Caco-2 (cell line): ENCODE results near the gene TKFC. TPM values are rescaled to one million over a fixed set of nuclear protein-coding genes. Genes with fewer than 3 reads are reported as not detected.
A peak's percentile ranks its signal among the peaks of the same experiment; 100 is the strongest.

Experiments used
- BruUV-seq: library from RNA; stranded (reverse); fragments of 400-500 nt; replicated peaks from 2 replicates; lab custom pipeline; 2021; lab: Mats Ljungman, UMichigan
- CTCF ChIA-PET: fragments of 300-600 bp; sonication (Branson Sonifier 250); formaldehyde crosslinking; loops from one replicate; lab custom pipeline; 2022; ENCODE audit warnings: antibody characterized with exemption; lab: Charles Lee
- POLR2A ChIA-PET: fragments of 300-600 bp; sonication (Branson Sonifier 250); formaldehyde crosslinking; loops from one replicate; lab custom pipeline; 2022; ENCODE audit warnings: antibody characterized with exemption; lab: Charles Lee
- DNase-seq, 2 experiments: peaks; one replicate each; pipeline versions ENCODE4 v3.0.0 to v3.0.0-alpha.2; 2020 to 2022
- H3K27me3 ChIP-seq: replicated peaks from 2 replicates; pipeline ENCODE4 v1.6.0; 2011; ENCODE audit warnings: low read length; ENCODE audit not compliant: control insufficient read depth, insufficient read depth
- H3K36me3 ChIP-seq: 2 replicates; pipeline ENCODE4 v1.5.1; 2011; ENCODE audit warnings: low read length; ENCODE audit not compliant: control insufficient read depth, insufficient read depth
- H3K4me1 ChIP-seq: fragments of 250-450 bp; sonication (Bioruptor Pico); 2 replicates; pipeline ENCODE4 v1.5.1; 2020; ENCODE audit warnings: mild to moderate bottlenecking
- H3K4me3 ChIP-seq: 2 replicates; pipeline ENCODE4 v1.5.1; 2011; ENCODE audit warnings: low read depth, mild to moderate bottlenecking, control low read depth, low read length
- H3K9me3 ChIP-seq: fragments of 250-450 bp; sonication (Bioruptor Pico); 2 replicates; pipeline ENCODE4 v1.5.1; 2020; ENCODE audit warnings: mild to moderate bottlenecking, moderate library complexity
- H3K27ac Mint-ChIP-seq: one replicate; pipeline ENCODE4 v1.8.0; 2022; ENCODE audit warnings: mixed read lengths; ENCODE audit not compliant: unreplicated experiment
- H3K27me3 Mint-ChIP-seq: one replicate; pipeline ENCODE4 v1.8.0; 2022; ENCODE audit warnings: mixed read lengths; ENCODE audit not compliant: insufficient read depth, unreplicated experiment
- H3K36me3 Mint-ChIP-seq: one replicate; pipeline ENCODE4 v1.8.0; 2022; ENCODE audit warnings: mild to moderate bottlenecking, mixed read lengths; ENCODE audit not compliant: insufficient read depth, unreplicated experiment
- H3K4me1 Mint-ChIP-seq: one replicate; pipeline ENCODE4 v1.8.0; 2022; ENCODE audit warnings: low read depth, mixed read lengths; ENCODE audit not compliant: unreplicated experiment
- H3K4me3 Mint-ChIP-seq: one replicate; pipeline ENCODE4 v1.8.0; 2022; ENCODE audit warnings: mild to moderate bottlenecking, moderate library complexity, mixed read lengths; ENCODE audit not compliant: unreplicated experiment
- H3K9me3 Mint-ChIP-seq: one replicate; pipeline ENCODE4 v1.8.0; 2022; ENCODE audit warnings: mixed read lengths; ENCODE audit not compliant: unreplicated experiment
- CTCF ChIP-seq, 2 experiments: fragments of 200-600 bp in 1 of 2; IDR thresholded peaks; 1 replicate in 1 of 2; 2 replicates in 1 of 2; pipeline versions ENCODE4 v1.5.1 to v1.8.0; 2011 to 2022; ENCODE audit warnings: antibody characterized with exemption in 1 of 2, control low read depth in 1 of 2, inconsistent platforms in 1 of 2, low read depth in 1 of 2, low read length in 1 of 2, mild to moderate bottlenecking in 1 of 2, moderate library complexity in 1 of 2; ENCODE audit not compliant: insufficient read depth in 1 of 2, severe bottlenecking in 1 of 2, unreplicated experiment in 1 of 2
- intact Hi-C: fragments of 100-400 bp; cut with micrococcal nuclease; formaldehyde crosslinking; loops from one replicate; pipeline ENCODE4 v1.10.0; 2022; ENCODE audit not compliant: unreplicated experiment
- total RNA-seq: library from RNA; stranded (reverse); gene quantifications from 2 replicates; pipeline ENCODE4 v1.2.3, GENCODE V29; 2022

Gene TKFC
- total RNA-seq, 1 experiment from 2014 or later: 99.0 TPM

- peak overlapping the region; percentile 100 for H3K4me3 Mint-ChIP-seq
- Histone ChIP-seq H3K4me3 (no peak overlapping the region), H3K27me3 (no peaks in the 10 kb centered on the region), H3K36me3 (no peaks in the 10 kb centered on the region; the same call in 1 of the 2 replicates), H3K4me1 (peaks cover 13% of the 10 kb centered on the region), H3K9me3 (no peaks in the 10 kb centered on the region)
- no TSS peak for BruUV-seq
- CTCF ChIA-PET: interaction anchor here (1.1 to 5.7 kb wide), 3 partner anchors 41 to 58 kb away, joined by 4 to 175 read pairs (median 7); partner anchors contain the start of gene TMEM216
- intact Hi-C loops: no loop called here
- H3K27me3 Mint-ChIP-seq: no peaks in the 10 kb centered on the region
- DNase-seq: no peak
- H3K36me3 Mint-ChIP-seq: peaks cover 40% of the 10 kb centered on the region
- no peak for TF ChIP-seq CTCF (IDR thresholded peaks at IDR 0.05; ENCODE audit: insufficient read depth in 1 of 2, low read depth in 1 of 2, low read length in 1 of 2, severe bottlenecking in 1 of 2, unreplicated experiment in 1 of 2)
- peaks cover 17% of the 10 kb centered on the region for H3K4me1 Mint-ChIP-seq
- H3K27ac Mint-ChIP-seq: peak overlapping the region; percentile 98
- POLR2A ChIA-PET: interaction anchor here (0.5 to 1.9 kb wide), 2 partner anchors 28 to 292 kb away, joined by 3 to 13 read pairs; partner anchors contain the start of genes CYB561A3 and TMEM138
- no peaks in the 10 kb centered on the region for H3K9me3 Mint-ChIP-seq
These were observed 1.7 kb downstream of the TKFC start for GRCh38 chr11:61334434-61335354.

GRCh38 chr11:61335355-61335710 lies 2.3 kb downstream of the TKFC start:
- Mint-ChIP-seq H3K9me3 (no peaks in the 10 kb centered on the region), H3K27me3 (no peaks in the 10 kb centered on the region), H3K27ac (no peak overlapping the region), H3K4me1 (peaks cover 12% of the 10 kb centered on the region), H3K4me3 (no peak overlapping the region), H3K36me3 (peaks cover 33% of the 10 kb centered on the region)
- no peak overlapping the region for H3K4me3 ChIP-seq
- no peak for TF ChIP-seq CTCF (IDR thresholded peaks at IDR 0.05; ENCODE audit: insufficient read depth in 1 of 2, low read depth in 1 of 2, low read length in 1 of 2, severe bottlenecking in 1 of 2, unreplicated experiment in 1 of 2)
- H3K4me1 ChIP-seq: peaks cover 13% of the 10 kb centered on the region
- ChIA-PET CTCF (interaction anchor here (0.7 to 5.7 kb wide), 9 partner anchors 11 to 480 kb away, joined by 3 to 175 read pairs (median 7); partner anchors contain the start of genes CPSF7, CYB561A3, SDHAF2 and TMEM138), POLR2A (interaction anchor here (1.5 kb wide), 1 partner anchor 50 kb away, joined by 8 read pairs; no protein-coding TSS in a partner anchor)
- H3K27me3 ChIP-seq: no peaks in the 10 kb centered on the region
- H3K36me3 ChIP-seq: no peaks in the 10 kb centered on the region; the same call in 1 of the 2 replicates
- DNase-seq: no peak
- BruUV-seq: no TSS peak
- no peaks in the 10 kb centered on the region for H3K9me3 ChIP-seq
- intact Hi-C loops: no loop called here
